ENCODE measurements around the gene CD4.
"Not testable (repeated sequence)": the region's sequence is repeated elsewhere in the genome, so short reads cannot be mapped to it uniquely, and the experiment has no call there.

CD4 gene

GRCh38 chr12:6868211-6869048, 79.1 kb downstream of the CD4 start:
- no peak for DNase-seq (ENCODE audit: low spot score)

GRCh38 chr12:6869049-6870021, 80.0 kb downstream of the CD4 start:
- DNase-seq (ENCODE audit: low spot score), result peak; percentile 69

DNA sequence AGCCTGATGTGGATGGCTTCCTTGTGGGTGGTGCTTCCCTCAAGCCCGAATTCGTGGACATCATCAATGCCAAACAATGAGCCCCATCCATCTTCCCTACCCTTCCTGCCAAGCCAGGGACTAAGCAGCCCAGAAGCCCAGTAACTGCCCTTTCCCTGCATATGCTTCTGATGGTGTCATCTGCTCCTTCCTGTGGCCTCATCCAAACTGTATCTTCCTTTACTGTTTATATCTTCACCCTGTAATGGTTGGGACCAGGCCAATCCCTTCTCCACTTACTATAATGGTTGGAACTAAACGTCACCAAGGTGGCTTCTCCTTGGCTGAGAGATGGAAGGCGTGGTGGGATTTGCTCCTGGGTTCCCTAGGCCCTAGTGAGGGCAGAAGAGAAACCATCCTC, 81.0 kb downstream of the CD4 start:
- not testable (repeated sequence) for DNase-seq (ENCODE audit: low spot score)
